ENCODE data around the gene KRTAP4-5.
"Not testable (repeated sequence)": the region's sequence is repeated elsewhere in the genome, so short reads cannot be mapped to it uniquely, and the experiment has no call there.

KRTAP4-5 gene

DNA sequence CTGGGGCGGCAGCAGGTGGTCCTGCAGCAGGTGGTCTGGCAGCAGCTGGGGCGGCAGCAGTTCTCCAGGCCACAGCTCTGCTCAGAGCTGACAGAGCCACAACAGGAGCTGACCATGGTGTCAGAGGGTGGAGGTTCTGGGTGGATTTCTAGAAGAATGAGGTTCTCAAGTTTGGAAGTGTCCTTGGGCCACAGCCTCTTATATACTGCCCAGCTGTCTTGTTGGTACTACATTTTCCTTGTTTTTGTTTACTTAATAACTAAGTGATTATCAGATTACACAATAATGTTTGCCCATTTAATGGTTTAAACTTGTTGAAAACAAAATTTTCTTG, at the start of gene KRTAP4-5:
KRTAP4-5 (minus strand) TSS at position 174 of the 334 bp plus-strand sequence; CDS start at position 116, 58 bp downstream.
- no peak for DNase-seq (ENCODE audit: low read depth)

DNA sequence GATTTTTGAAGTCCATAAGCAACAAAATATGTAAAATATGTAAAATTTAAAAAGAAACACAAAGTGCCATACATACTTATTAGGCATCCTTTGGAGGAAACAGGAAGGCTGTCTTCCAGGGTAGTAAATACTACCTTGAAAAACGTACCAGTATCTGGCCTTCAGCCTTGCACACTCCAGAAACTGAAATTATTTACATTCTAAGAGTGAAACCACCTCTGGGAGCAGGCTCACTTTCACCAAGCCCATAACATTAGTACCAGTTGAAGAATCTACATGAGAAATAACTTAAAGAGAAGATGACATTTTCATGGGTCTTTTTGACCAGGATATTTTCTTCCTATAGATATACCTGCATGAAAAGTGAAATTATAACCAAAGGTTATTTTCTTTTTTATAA, 46.4 kb upstream of the KRTAP4-5 start:
- DNase-seq (ENCODE audit: low read depth), result no peak

DNA sequence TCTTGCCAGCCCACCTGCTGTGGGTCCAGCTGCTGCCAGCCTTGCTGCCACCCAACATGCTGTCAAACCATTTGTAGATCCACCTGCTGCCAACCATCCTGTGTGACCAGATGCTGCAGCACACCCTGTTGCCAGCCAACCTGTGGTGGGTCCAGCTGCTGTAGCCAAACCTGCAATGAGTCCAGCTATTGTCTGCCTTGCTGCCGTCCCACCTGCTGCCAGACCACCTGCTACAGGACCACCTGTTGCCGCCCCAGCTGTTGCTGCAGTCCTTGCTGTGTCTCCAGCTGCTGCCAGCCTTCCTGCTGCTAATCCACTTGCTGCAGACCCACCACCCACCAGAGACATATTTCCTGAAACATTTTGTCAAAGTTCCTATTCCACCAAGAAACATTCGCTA, 40.7 kb upstream of the KRTAP4-5 start:
- DNase-seq (ENCODE audit: low read depth), result no peak

DNA sequence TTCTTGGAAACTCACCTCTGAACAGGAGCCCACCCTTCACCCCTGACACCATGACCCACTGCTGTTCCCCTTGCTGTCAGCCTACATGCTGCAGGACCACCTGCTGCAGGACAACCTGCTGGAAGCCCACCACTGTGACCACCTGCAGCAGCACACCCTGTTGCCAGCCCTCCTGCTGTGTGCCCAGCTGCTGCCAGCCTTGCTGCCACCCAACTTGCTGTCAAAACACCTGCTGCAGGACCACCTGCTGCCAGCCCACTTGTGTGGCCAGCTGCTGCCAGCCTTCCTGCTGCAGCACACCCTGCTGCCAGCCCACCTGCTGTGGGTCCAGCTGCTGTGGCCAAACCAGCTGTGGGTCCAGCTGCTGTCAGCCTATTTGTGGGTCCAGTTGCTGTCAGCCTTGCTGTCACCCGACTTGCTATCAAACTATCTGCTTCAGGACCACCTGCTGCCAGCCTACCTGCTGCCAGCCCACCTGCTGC, 40.3 kb upstream of the KRTAP4-5 start, which contains the start of gene KRTAP9-1:
KRTAP9-1 (plus strand) TSS at position 51 of the 482 bp plus-strand sequence; CDS start at position 51, 0 bp downstream.
- not testable (repeated sequence) for DNase-seq (ENCODE audit: low read depth)

DNA sequence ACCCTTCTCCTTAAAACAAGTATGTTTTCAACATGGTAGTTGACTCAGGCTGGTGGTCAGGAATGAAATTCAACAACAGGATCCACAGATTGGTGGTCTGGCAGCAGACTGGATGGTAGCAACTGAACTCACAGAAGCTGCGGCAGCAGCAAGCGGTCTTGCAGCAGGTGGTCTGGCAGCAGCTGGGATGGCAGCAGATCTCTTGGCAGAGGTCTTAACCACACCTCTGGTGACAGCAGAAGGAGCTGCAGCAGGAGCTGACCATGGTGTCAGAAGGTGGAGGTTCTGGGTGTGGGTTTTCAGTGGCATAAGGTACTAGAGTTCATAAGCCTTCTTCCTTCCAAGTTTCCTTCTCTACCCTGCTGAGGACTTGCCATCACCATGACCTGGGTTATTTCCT, 37.2 kb upstream of the KRTAP4-5 start:
- DNase-seq (ENCODE audit: low read depth), result no peak

DNA sequence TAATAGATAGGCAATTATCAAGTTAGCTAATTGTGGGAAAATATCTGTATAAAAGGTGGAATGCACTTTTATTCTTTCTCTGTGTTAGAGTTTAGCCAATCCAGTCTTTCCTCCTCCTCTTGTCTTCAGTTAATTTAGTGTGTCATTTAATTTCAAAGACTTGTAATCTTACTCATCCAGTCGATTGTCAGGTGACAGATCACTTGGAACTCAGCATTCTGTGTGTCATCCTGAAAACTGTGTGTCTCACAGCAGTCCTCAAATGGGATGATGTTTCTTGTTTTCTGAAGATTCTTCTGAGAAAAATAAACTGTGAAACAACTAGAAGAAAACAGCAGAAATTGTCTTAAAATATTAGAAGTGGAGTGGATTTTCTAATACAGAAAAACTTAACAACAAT, 35.4 kb upstream of the KRTAP4-5 start:
- no peak for DNase-seq (ENCODE audit: low read depth)

DNA sequence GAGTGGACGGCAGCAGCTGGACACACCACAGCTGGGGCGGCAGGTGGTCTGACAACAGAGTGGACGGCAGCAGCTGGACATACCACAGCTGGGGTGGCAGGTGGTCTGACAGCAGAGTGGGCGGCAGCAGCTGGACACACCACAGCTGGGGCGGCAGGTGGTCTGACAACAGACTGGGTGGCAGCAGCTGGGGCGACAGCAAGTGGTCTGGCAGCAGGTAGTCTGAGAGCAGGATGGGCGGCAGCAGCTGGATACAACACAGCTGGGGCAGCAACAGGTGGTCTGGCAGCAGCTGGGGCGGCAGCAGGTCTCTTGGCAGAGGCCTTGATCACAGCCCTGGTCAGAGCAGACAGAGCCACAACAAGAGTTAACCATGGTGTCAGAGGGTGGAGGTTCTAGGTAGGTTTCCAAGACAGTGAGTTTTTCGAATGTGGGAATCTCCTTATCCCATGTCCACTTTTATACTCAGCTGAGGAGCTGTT, 34.9 kb upstream of the KRTAP4-5 start, which contains the start of gene KRTAP4-1:
KRTAP4-1 (minus strand) TSS at position 432 of the 482 bp plus-strand sequence; CDS start at position 375, 57 bp downstream.
- no peak for DNase-seq (ENCODE audit: low read depth)

DNA sequence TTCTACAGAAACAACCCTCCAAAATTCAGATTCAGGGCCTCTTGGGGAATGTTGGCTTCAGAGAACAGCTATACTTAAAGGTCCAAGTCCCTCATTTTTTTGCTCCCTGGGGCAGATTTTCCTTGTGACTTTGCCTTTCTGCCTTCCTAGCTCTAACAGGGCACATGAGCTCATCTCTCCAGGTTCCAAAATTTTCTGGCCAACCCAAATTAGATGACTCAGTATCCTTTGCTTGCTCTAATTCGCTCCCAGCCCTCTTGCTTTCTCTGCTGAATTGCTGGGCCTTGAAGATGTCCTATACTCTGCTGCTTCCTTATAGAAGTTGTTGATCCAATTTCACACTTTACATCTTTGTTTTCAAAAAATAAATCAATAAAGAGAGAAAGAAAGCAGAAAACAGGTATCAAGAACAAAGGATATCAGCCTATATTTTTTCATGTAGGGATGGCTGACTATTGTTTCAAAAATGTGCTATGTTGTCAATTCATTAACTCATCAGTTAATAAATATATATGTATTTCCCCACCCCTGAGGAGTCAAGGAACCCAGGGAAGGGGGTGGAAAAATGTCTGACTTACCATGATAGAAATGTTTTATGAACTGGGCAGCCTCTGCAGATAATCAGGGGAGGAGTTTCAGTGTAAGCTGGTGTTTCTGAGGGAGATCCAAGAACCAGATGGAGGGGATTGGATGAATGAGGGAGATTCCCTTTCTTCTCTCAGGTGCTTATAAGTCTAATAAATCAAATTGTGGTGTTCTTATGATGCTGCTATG, 29.4 kb upstream of the KRTAP4-5 start:
- DNase-seq (ENCODE audit: low read depth), result no peak

DNA sequence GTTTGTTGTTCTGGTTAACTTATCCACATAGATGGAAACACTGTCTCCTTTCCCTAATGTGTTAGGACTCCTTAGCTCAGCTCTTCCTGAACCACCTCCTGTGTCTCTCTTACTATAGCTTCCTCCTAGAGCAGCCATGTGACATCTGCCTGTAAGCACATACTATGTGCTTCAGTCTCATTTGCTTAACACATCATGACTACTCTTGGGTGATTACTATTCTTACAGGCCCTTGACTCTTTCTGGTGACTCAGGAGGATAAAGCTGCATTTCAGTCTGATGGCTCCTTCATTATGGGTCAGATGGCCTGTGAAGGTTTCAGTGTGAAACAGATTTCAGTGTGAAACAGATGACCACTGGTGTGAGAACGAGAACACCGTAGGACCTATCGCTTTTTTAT, 28.7 kb upstream of the KRTAP4-5 start:
- DNase-seq (ENCODE audit: low read depth), result no peak

DNA sequence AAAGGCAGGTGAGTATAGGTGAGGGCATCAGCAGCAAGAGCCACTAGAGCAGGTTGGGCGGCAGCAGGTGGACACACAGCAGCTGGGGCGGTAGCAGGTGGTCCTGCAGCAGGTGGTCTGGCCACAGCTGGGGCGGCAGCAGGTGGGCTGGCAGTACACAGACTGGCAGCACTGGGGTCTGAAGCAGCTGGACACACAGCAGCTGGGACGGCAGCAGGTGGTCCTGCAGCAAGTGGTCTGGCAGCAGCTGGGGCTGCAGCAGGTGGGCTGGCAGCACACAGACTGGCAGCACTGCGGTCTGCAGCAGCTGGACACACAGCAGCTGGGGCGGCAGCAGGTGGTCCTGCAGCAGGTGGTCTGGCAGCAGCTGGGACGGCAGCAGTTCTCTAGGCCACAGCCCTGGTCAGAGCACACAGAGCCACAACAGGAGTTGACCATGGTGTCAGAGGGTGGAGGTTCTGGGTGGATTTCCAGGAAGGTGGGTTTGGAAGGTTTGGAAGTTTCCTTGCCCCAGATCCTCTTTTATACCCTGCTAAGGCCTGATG, 28.2 kb upstream of the KRTAP4-5 start, which contains the start of gene KRTAP4-2:
KRTAP4-2 (minus strand) TSS at position 495 of the 545 bp plus-strand sequence; CDS start at position 438, 57 bp downstream.
- DNase-seq (ENCODE audit: low read depth), result no peak

DNA sequence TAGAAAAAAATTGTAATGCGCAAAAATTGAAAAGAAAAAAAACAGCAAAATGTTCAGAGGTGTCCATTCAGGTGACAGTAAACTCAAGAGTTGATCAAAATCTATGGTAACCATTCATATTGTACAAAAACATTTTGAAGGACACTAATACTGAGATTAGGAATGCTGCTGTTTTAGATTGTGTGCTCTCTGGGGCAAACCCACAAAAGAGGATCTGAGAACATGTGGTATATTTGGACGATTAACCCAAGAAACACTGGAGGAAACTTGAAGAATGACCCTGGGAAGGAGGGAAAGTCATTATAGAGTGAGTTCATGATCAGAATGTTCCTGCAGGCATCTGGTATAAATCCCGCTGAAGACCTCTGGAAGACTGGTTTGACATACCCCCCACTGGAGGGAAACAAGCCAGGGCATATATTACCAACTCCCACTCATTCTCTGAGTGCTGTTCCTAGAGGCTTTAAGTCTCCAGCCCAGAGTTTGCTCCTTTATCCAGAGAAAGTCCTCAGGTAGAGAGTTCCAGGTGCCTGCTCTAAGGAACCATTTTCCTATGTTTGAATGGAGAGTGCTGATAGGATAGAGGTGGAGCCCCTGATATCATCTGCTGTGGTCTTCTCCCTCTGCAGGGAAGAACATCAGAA, 27.2 kb upstream of the KRTAP4-5 start:
- DNase-seq (ENCODE audit: low read depth), result no peak

DNA sequence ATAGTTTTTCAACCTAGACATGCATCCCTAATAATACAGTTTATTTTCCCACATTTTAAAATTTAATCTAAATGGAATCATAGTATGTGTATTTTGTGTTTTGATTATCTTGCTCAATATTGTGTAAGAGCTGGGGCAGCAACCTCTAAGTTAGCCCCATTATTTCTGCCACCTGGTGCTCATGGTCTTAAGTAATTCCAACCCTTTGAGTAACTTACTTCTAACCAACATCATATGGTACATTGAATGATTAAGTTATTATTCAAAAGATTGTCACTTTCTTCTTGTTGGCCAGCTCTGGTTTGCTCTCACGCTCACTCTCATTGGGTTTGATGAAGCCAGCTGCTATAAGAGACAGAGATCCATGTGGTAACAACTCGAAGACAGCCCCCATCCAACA, 22.3 kb upstream of the KRTAP4-5 start:
- DNase-seq (ENCODE audit: low read depth), result no peak

DNA sequence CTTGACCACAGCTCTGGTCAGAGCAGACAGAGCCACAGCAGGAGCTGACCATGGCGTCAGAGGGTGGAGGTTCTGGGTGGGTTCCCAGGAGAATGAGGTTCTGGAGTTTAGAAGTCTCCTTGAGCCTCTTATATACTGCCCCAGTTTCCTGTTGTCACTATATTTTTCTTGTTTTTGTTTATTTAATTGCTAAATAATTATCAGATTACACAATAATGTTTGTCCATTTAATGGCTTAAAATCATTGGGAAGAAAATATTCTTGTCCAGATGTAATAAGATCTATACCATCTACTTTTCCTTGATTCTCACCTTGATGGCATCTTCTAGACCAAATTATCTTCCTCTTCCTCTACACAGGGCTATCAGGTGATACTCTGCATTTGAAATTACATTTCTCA, 18.5 kb upstream of the KRTAP4-5 start, which contains the start of gene KRTAP4-3:
KRTAP4-3 (minus strand) TSS at position 101 of the 400 bp plus-strand sequence; CDS start at position 52, 49 bp downstream.
- no peak for DNase-seq (ENCODE audit: low read depth)

DNA sequence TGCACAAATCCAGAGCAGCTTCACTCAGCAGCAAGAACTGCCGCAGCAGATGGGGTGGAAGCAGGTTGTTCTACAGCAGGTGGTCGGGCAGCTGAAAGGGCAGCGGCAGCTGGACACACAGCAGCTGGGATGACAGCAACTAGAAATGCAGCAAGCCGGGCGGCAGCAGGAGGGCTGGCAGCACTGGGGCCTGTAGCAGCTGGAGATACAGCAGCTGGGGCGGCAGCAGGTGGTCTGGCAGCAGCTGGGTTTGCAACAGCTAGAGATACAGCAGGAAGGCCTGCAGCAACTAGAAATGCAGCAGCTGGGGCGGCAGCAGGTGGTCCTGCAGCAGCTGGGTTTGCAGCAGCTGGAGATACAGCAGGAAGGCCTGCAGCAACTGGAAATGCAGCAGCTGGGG, 17.9 kb upstream of the KRTAP4-5 start:
- DNase-seq (ENCODE audit: low read depth), result no peak

DNA sequence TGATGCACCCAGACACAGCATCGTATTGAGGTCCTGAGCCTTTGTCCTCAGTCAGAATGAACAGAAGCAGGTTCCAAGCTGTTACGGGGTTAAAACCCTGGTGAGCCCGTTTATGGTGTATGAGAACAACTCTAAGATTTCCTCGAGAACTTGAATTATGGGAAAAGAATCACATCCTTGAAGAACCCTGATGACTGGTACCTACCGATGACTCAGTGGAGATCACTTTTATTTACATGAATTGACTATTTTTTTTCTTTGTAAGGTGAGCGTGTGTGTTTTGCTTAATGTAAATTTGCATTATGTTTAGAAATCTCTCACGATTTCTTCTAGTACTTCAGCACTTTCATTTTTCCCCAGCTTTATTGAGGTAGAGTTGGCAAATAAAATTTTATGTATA, 14.2 kb upstream of the KRTAP4-5 start:
- no peak for DNase-seq (ENCODE audit: low read depth)

DNA sequence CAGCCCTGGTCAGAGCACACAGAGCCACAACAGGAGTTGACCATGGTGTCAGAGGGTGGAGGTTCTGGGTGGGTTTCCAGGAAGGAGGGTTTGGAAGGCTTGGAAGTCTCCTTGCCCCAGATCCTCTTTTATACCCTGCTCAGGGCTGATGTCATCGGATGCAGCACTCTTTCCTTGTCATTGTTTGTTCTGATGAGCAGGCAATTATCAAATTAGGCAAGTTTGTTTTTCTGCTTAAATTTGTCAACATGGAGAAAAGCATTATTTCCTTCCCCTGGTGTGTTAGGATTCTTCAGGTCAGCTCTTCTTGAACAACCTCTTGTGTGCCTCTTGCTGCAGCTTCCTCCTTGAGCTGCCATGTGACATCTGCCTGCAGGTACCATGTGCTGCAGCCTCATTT, 11.0 kb upstream of the KRTAP4-5 start, which contains the start of gene KRTAP4-4:
KRTAP4-4 (minus strand) TSS at position 101 of the 400 bp plus-strand sequence; CDS start at position 44, 57 bp downstream.
- DNase-seq (ENCODE audit: low read depth), result no peak

DNA sequence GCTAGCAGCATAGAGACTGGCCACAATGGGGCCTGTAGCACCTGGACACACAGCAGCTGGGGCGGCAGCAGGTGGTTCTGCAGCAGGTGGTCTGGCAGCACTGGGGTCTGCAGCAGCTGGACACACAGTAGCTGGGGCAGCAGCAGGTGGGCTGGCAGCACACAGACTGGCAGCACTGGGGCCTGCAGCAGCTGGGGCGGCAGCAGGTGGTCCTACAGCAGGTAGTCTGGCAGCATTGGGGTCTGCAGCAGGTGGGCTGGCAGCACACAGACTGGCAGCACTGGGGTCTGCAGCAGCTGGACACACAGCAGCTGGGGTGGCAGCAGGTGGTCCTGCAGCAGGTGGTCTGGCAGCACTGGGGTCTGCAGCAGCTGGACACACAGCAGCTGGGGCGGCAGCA, 10.6 kb upstream of the KRTAP4-5 start:
- not testable (repeated sequence) for DNase-seq (ENCODE audit: low read depth)

DNA sequence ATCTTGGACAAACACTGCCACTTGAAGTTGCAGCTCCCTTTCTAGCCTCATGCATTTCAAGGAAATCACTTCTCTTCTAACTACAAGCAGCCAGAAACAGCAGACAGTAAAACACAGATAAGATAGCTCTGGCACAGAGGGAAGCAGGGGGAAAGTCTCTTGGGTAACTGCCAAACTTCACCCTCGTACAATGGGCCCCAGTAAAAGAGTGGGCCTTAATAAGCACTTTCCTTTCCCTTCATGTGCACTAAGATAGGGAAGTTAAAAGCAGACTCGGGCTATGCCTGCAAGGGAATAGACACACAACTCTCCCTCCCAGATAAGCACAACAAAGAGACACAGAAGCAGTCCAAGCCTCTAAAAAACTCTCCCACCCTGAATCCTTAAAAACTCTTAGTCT, 4.2 kb upstream of the KRTAP4-5 start:
- DNase-seq (ENCODE audit: low read depth), result no peak

DNA sequence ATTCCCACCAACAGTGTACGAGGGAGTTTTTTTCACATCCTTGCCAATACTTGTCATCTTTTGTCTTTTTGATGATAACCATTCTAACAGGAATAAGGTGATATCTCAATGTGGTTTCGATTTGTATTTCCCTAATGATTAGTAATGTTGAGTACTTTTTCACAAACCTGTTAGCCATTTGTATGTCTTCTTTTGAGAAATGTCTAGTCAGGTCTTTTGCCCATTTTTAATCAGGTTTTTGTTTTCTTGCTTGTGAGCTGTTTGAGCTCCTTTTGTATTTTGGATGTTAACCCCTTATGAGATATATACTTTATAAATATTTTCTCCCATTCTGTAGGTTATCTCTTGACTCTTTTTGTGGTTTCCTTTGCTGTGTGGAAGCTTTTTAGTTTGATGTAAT, 1.9 kb upstream of the KRTAP4-5 start:
- DNase-seq (ENCODE audit: low read depth), result no peak

DNA sequence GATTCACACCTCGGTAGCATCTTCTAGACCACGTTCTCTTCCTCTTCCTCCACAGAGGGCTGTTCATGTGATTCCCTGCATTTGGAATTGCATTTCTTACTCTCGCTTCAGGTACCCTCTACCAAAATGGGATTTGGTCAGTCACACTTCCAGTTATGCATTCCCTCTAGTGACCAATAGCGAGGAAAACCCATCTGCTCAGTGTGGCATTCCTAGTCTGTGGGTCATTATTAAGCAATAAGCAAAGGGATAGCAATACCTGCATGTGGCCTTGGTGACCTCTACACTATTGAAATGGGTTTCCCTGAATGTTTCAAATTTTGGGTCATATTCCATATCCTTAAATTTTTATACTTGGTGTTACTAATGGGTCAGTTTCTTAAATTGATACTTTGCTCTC, 401 bp upstream of the KRTAP4-5 start:
- no peak for DNase-seq (ENCODE audit: low read depth)

DNA sequence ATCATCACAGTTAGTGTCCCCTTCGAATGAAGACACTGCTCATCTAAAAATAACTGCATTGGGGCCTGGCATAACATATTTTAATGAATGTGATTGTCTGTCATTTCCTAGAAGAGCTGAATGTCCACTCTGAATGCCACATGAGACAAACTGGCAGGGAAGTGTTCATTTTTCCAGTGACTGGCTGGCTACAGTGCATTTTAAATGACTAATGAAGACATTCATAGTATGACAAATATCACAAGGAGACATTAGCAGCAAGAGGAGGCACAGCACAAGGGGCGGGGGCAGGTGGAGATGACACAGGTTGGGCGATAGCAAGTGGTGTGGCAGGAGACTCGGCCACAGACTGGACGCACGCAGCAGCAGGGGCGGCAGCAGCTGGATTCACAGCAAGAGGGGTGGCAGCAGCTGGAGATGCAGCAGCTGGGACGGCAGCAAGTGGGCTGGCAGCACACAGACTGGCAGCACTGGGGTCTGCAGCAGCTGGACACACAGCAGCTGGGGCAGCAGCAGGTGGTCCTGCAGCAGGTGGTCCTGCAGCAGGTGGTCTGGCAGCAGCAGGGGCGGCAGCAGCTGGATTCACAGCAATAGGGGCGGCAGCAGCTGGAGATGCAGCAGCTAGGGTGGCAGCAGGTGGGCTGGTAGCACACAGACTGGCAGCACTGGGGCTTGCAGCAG, 514 bp downstream of the KRTAP4-5 start:
- DNase-seq (ENCODE audit: low read depth), result not testable (repeated sequence)
